SK-N-SH (cell line): ENCODE data around the gene EP300. TPM values are rescaled to one million over a fixed set of nuclear protein-coding genes. Genes with fewer than 3 reads are reported as not detected.

Experiments
- CTCF ChIA-PET: fragments of 300-600, 350-600 bp; formaldehyde crosslinking; extraction: SDS; loops from one replicate; lab custom pipeline; 2021; lab: Yijun Ruan, JAX
- POLR2A ChIA-PET: fragments of 350-600 bp; sonication (Branson Sonifier 250); formaldehyde crosslinking; extraction: SDS; loops from one replicate; lab custom pipeline; 2020; ENCODE audit warnings: antibody characterized with exemption, inconsistent platforms; lab: Yijun Ruan, JAX
- DNase-seq: peaks from one replicate; pipeline ENCODE4 v3.0.0; 2012
- H2AFZ ChIP-seq: fragments of 200-600 bp; sonication (generic); 2 replicates; pipeline ENCODE4 v1.8.1; 2016; ENCODE audit warnings: antibody characterized with exemption, mild to moderate bottlenecking, low read depth
- H3F3A ChIP-seq: fragments of 200-600 bp; sonication (generic); replicated peaks from 2 replicates; pipeline ENCODE3; 2016; ENCODE audit warnings: antibody characterized with exemption, mild to moderate bottlenecking; ENCODE audit not compliant: insufficient read depth
- H3K27ac ChIP-seq, 2 experiments: fragments of 200-500 bp in 1 of 2; fragments of 200-600 bp in 1 of 2; sonication (Bioruptor generic) in 1 of 2; sonication (generic), shearing (Covaris generic) in 1 of 2; 2 replicates each; pipeline versions ENCODE4 v1.5.1 to v1.6.1; 2014 to 2016; ENCODE audit warnings: low read depth in 2 of 2, inconsistent platforms in 1 of 2, low read length in 1 of 2, mild to moderate bottlenecking in 1 of 2, mixed read lengths in 1 of 2
- H3K27me3 ChIP-seq: fragments of 200-600 bp; sonication (generic), shearing (Covaris generic); 2 replicates; pipeline ENCODE4 v1.6.1; 2016; ENCODE audit warnings: mixed run types; ENCODE audit not compliant: insufficient read depth
- H3K36me3 ChIP-seq, 2 experiments: fragments of 200-500 bp in 1 of 2; fragments of 200-600 bp in 1 of 2; sonication (Bioruptor generic) in 1 of 2; sonication (generic) in 1 of 2; replicated peaks in 1 of 2; 2 replicates each; pipeline versions ENCODE3 to v1.5.1; 2014 to 2016; ENCODE audit warnings: low read length in 1 of 2, mild to moderate bottlenecking in 1 of 2; ENCODE audit not compliant: insufficient read depth in 2 of 2, control insufficient read depth in 1 of 2
- H3K4me1 ChIP-seq, 2 experiments: fragments of 200-500 bp in 1 of 2; fragments of 200-600 bp in 1 of 2; sonication (Bioruptor generic) in 1 of 2; sonication (generic), shearing (Covaris generic) in 1 of 2; 2 replicates each; pipeline versions ENCODE4 v1.5.1 to v1.6.1; 2014 to 2016; ENCODE audit warnings: low read depth in 1 of 2, low read length in 1 of 2, mixed run types in 1 of 2; ENCODE audit not compliant: insufficient read depth in 2 of 2, control insufficient read depth in 1 of 2
- H3K4me2 ChIP-seq: fragments of 200-600 bp; sonication (generic), shearing (Covaris generic); 2 replicates; pipeline ENCODE4 v1.6.1; 2017; ENCODE audit warnings: mixed run types
- H3K4me3 ChIP-seq, 2 experiments: fragments of 200-500 bp in 1 of 2; fragments of 200-600 bp in 1 of 2; sonication (Bioruptor generic) in 1 of 2; sonication (generic), shearing (Covaris generic) in 1 of 2; 2 replicates each; pipeline versions ENCODE4 v1.5.1 to v1.8.1; 2014 to 2016; ENCODE audit warnings: low read depth in 2 of 2, inconsistent platforms in 1 of 2, low read length in 1 of 2, mild to moderate bottlenecking in 1 of 2, mixed read lengths in 1 of 2, moderate library complexity in 1 of 2
- H3K79me2 ChIP-seq: fragments of 200-600 bp; sonication (generic); 2 replicates; pipeline ENCODE4 v1.8.1; 2017; ENCODE audit warnings: mild to moderate bottlenecking; ENCODE audit not compliant: insufficient read depth
- H3K9ac ChIP-seq: fragments of 200-600 bp; sonication (generic); 2 replicates; pipeline ENCODE4 v1.6.1; 2017; ENCODE audit warnings: mixed run types
- H3K9me2 ChIP-seq: fragments of 200-600 bp; sonication (generic); 2 replicates; pipeline ENCODE4 v1.6.1; 2017; ENCODE audit warnings: mixed run types
- H3K9me3 ChIP-seq: fragments of 200-600 bp; sonication (generic); 2 replicates; pipeline ENCODE4 v1.6.1; 2017; ENCODE audit warnings: mixed run types, mild to moderate bottlenecking, moderate library complexity
- H4K20me1 ChIP-seq: fragments of 200-600 bp; sonication (generic); 2 replicates; pipeline ENCODE4 v1.6.1; 2017; ENCODE audit warnings: mild to moderate bottlenecking, mixed run types; ENCODE audit not compliant: insufficient read depth
- ELF1 ChIP-seq: IDR thresholded peaks from 2 replicates; pipeline ENCODE4 v1.4.0; 2012
- FOSL2 ChIP-seq: IDR thresholded peaks from 2 replicates; pipeline ENCODE4 v1.4.0; 2012; ENCODE audit warnings: low read depth, mild to moderate bottlenecking, moderate library complexity, borderline replicate concordance
- FOXM1 ChIP-seq: IDR thresholded peaks from 2 replicates; pipeline ENCODE4 v1.4.0; 2012; ENCODE audit warnings: low read depth, mild to moderate bottlenecking
- GABPA ChIP-seq: IDR thresholded peaks from 2 replicates; pipeline ENCODE4 v1.4.0; 2012; ENCODE audit warnings: low read depth, mild to moderate bottlenecking
- IRF3 ChIP-seq: fragments of 150-350 bp; IDR thresholded peaks from 2 replicates; pipeline ENCODE4 v1.6.1; 2016; ENCODE audit warnings: mild to moderate bottlenecking, low read depth, low read length
- MAX ChIP-seq: IDR thresholded peaks from 2 replicates; pipeline ENCODE4 v1.4.0; 2012; ENCODE audit warnings: low read depth
- MEF2A ChIP-seq: IDR thresholded peaks from 2 replicates; pipeline ENCODE4 v1.4.0; 2012; ENCODE audit warnings: low read depth, borderline replicate concordance
- MXI1 ChIP-seq: IDR thresholded peaks from 2 replicates; pipeline ENCODE4 v1.6.1; 2012; ENCODE audit warnings: mild to moderate bottlenecking, low read depth, low read length, improper control_type of control experiment
- NFIC ChIP-seq: IDR thresholded peaks from 2 replicates; pipeline ENCODE4 v1.4.0; 2012; ENCODE audit warnings: borderline replicate concordance
- NRF1 ChIP-seq: IDR thresholded peaks from 2 replicates; pipeline ENCODE4 v1.6.1; 2012; ENCODE audit warnings: low read depth, mild to moderate bottlenecking, low read length
- PBX3 ChIP-seq: IDR thresholded peaks from 2 replicates; pipeline ENCODE4; 2012
- POLR2AphosphoS5 ChIP-seq: IDR thresholded peaks from 2 replicates; pipeline ENCODE4 v1.6.1; 2012; ENCODE audit warnings: low read depth, low read length
- REST ChIP-seq: IDR thresholded peaks from 2 replicates; pipeline ENCODE4 v1.6.1; 2012; ENCODE audit warnings: mild to moderate bottlenecking, low read depth, low read length, moderate library complexity
- RXRA ChIP-seq: IDR thresholded peaks from 2 replicates; pipeline ENCODE4 v1.4.0; 2012; ENCODE audit warnings: low read depth, mild to moderate bottlenecking, borderline replicate concordance
- WGBS: methylation state at CpG from one replicate; pipeline ENCODE4 v1.1.6; 2017; ENCODE audit warnings: low lambda C conversion rate; 5-methylcytosine and 5-hydroxymethylcytosine counted together
- polyA plus RNA-seq, 3 experiments: library from polyadenylated mRNA; depleted of rRNA; stranded (reverse); fragments of >200 nt; gene quantifications; 2 replicates each; pipeline ENCODE4 v1.2.3, GENCODE V29; 2012

The EP300 gene
- polyA plus RNA-seq, 1 of the 3 experiments (the other 2 are of a cell fraction), result 7.1 TPM

- DNase-seq, result no peak
- H3K4me2 ChIP-seq, result no peak overlapping the region
- H3K27ac ChIP-seq, result no peak overlapping the region
- H3K4me3 ChIP-seq, result no peak overlapping the region
- no peaks in the 10 kb centered on the region for H3K9me3 ChIP-seq
- no peaks in the 10 kb centered on the region for H4K20me1 ChIP-seq
- H3K4me1 ChIP-seq, result peaks cover 0 to 4% of the 10 kb centered on the region in 2 experiments; a peak in 1 of 4 replicates
- 99% methylated on average over 9 of the region's 9 CpGs for WGBS
- POLR2A ChIA-PET, result no interaction called here
- CTCF ChIA-PET, result interaction anchor here (1.3 kb wide), 1 partner anchor 12 kb away, joined by 3 read pairs; no protein-coding TSS in a partner anchor
- H3K79me2 ChIP-seq, result peaks cover 18% of the 10 kb centered on the region
- no peaks in the 10 kb centered on the region for H3K27me3 ChIP-seq
- no peaks in the 10 kb centered on the region for H3F3A ChIP-seq
- TF ChIP-seq MEF2A, result no peak
- no peak overlapping the region for H2AFZ ChIP-seq
- H3K36me3 ChIP-seq, result no peaks in the 10 kb centered on the region
- no peak overlapping the region for H3K9ac ChIP-seq
- H3K9me2 ChIP-seq, result no peaks in the 10 kb centered on the region
Measured at GRCh38 chr22:41206719-41207118, 114.3 kb downstream of the EP300 start.

GRCh38 chr22:41215409-41215808 lies 123.0 kb downstream of the EP300 start:
- 98% methylated on average over 10 of the region's 10 CpGs for WGBS
- ChIA-PET POLR2A (no interaction called here), CTCF (no interaction called here)
- Histone ChIP-seq H3K4me3 (no peak overlapping the region), H3K36me3 (peaks cover 0 to 10% of the 10 kb centered on the region in 2 experiments), H3K9me3 (no peaks in the 10 kb centered on the region), H4K20me1 (no peaks in the 10 kb centered on the region), H3K4me2 (no peak overlapping the region), H3F3A (no peaks in the 10 kb centered on the region), H3K9me2 (no peaks in the 10 kb centered on the region), H3K27me3 (no peaks in the 10 kb centered on the region), H3K4me1 (no peaks in the 10 kb centered on the region), H3K9ac (no peak overlapping the region), H3K27ac (no peak overlapping the region), H2AFZ (no peak overlapping the region), H3K79me2 (no peaks in the 10 kb centered on the region)
- TF ChIP-seq FOXM1 (no peak), POLR2AphosphoS5 (no peak), RXRA (no peak), IRF3 (no peak), ELF1 (no peak), NFIC (no peak), MXI1 (no peak), FOSL2 (no peak), MAX (no peak), GABPA (no peak), NRF1 (no peak), PBX3 (no peak), REST (no peak)
- no peak for DNase-seq
